Activated CD8-positive, alpha-beta T cell treated with anti-CD3 and anti-CD28 coated beads, Interleukin-2, amount 10 ng/mL, durations not matched to agents 7 days and 5 days (primary cell): Measurements from ENCODE around the gene SLC25A39. TPM values are rescaled to one million over a fixed set of nuclear protein-coding genes. Genes with fewer than 3 reads are reported as not detected.
A peak's percentile ranks its signal among the peaks of the same experiment; 100 is the strongest.

Experiments used
- ATAC-seq: fragments of 150-1000 bp; cut with Tn5 transposase; one replicate; pipeline ENCODE4 v1.10.0; 2021; ENCODE audit warnings: moderate library complexity
- CTCF ChIA-PET: fragments of 350-600 bp; sonication (Branson Sonifier 250); formaldehyde crosslinking; loops from one replicate; lab custom pipeline; 2021; ENCODE audit warnings: antibody characterized with exemption; lab: Charles Lee
- POLR2A ChIA-PET: fragments of 350-600 bp; sonication (Branson Sonifier 250); formaldehyde crosslinking; loops from one replicate; lab custom pipeline; 2021; ENCODE audit warnings: antibody characterized with exemption; lab: Charles Lee
- DNase-seq: peaks from one replicate; pipeline ENCODE4 v3.0.0-alpha.2; 2020
- H3K27ac Mint-ChIP-seq: one replicate; pipeline ENCODE4 v1.8.0; 2021; ENCODE audit warnings: mild to moderate bottlenecking, mixed read lengths
- H3K27me3 Mint-ChIP-seq: one replicate; pipeline ENCODE4 v1.8.0; 2021; ENCODE audit warnings: low read depth, mixed read lengths
- H3K36me3 Mint-ChIP-seq: one replicate; pipeline ENCODE4 v1.8.0; 2021; ENCODE audit warnings: low read depth, mixed read lengths
- H3K4me1 Mint-ChIP-seq: one replicate; pipeline ENCODE4 v1.8.0; 2021; ENCODE audit warnings: low read depth, mixed read lengths
- H3K4me3 Mint-ChIP-seq: one replicate; pipeline ENCODE4 v1.8.0; 2021; ENCODE audit warnings: mild to moderate bottlenecking, mixed read lengths
- H3K9me3 Mint-ChIP-seq: one replicate; pipeline ENCODE4 v1.8.0; 2022; ENCODE audit warnings: mixed read lengths; ENCODE audit not compliant: insufficient read depth
- total RNA-seq, 2 experiments: library from RNA; stranded (reverse); gene quantifications; one replicate each; pipeline ENCODE4 v1.2.3, GENCODE V29; 2021

Gene SLC25A39
- total RNA-seq, 2 experiments from 2014 or later, result 140 to 141 TPM

DNA sequence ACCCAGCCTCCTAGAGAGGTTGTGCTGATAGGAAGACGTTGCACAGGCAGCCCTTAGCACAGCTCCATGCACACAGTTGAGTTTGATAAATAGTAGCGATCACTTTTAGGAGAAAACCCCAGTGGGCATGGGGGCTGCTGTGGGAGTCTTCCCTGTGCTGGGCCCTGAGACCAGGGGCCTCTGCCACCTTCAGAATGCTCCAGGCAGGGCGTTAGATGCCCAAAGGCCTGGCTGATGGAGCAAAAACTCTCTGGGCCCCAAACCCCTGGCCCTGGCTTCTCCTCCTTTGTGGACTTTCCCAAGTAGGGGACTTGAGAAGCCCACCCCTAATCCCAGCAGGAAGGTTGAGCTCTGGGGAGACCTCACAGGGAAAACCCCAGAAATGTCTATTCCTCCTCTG, 42.4 kb downstream of the SLC25A39 start:
- Mint-ChIP-seq H3K27ac (no peak overlapping the region), H3K36me3 (no peaks in the 10 kb centered on the region), H3K4me3 (no peak overlapping the region), H3K4me1 (peaks cover 16% of the 10 kb centered on the region), H3K27me3 (peaks cover 5% of the 10 kb centered on the region), H3K9me3 (no peaks in the 10 kb centered on the region)
- ChIA-PET CTCF (no interaction called here), POLR2A (interaction anchor here (0.7 kb wide), 1 partner anchor 61 kb away, joined by 5 read pairs; no protein-coding TSS in a partner anchor)
- DNase-seq, result no peak
- ATAC-seq, result no peak

DNA sequence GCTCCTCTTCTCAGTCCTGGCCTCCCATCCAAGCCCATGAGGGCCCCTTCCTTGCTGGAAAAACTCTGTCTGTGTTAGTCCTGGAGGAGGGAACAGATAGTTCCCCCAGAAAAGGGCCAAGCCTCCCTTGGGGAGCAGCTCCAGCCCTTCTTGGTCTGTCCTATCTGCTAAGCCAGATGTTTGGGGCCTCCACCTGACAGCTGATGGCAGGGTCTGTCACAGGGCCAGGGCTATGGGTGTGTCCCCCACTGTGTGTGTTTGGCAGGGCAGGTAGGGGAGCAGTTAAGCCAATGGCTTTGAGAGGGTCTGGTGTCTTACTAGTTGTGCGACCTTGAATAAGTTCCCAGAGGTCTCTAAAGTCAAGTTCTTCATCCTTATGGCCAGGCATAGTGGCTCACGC, 43.1 kb downstream of the SLC25A39 start:
- POLR2A ChIA-PET, result interaction anchor here (0.7 kb wide), 1 partner anchor 60 kb away, joined by 5 read pairs; no protein-coding TSS in a partner anchor
- Mint-ChIP-seq H3K27ac (no peak overlapping the region), H3K4me3 (no peak overlapping the region), H3K27me3 (peaks cover 5% of the 10 kb centered on the region), H3K36me3 (no peaks in the 10 kb centered on the region), H3K4me1 (peaks cover 16% of the 10 kb centered on the region), H3K9me3 (no peaks in the 10 kb centered on the region)
- ATAC-seq (no peak), DNase-seq (no peak)
- CTCF ChIA-PET, result no interaction called here

DNA sequence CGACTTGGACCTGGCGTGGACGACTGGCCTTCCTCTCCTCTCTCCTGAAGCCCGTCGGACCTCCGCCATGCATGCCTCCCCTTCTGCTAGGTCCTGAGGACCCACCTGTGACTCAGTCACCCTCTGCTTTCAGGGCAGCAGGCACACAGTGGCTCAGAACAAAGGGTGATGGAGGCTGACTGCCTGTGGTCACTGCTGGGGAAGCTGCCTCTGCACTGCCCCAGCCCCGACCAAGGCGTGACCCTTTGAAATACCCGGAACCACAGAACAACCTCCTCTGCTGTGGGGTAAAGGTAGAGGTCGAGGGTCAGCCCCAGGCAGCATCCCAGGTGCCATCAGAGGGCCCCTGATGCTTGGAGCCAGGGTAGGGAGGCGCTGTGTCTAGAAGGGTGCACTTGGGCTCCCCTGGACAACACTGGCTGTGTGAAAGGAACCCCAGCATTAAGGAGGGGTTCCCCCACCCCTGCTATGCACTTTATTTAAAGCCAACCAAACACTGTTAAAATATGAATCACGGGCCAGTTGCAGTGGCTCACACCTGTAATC, 44.2 kb downstream of the SLC25A39 start:
- no peak overlapping the region for H3K4me3 Mint-ChIP-seq
- DNase-seq, result no peak
- H3K4me1 Mint-ChIP-seq, result peaks cover 16% of the 10 kb centered on the region
- POLR2A ChIA-PET, result no interaction called here
- no peak overlapping the region for H3K27ac Mint-ChIP-seq
- no peaks in the 10 kb centered on the region for H3K9me3 Mint-ChIP-seq
- no peaks in the 10 kb centered on the region for H3K36me3 Mint-ChIP-seq
- no peak for ATAC-seq
- peaks cover 7% of the 10 kb centered on the region for H3K27me3 Mint-ChIP-seq
- CTCF ChIA-PET, result no interaction called here

DNA sequence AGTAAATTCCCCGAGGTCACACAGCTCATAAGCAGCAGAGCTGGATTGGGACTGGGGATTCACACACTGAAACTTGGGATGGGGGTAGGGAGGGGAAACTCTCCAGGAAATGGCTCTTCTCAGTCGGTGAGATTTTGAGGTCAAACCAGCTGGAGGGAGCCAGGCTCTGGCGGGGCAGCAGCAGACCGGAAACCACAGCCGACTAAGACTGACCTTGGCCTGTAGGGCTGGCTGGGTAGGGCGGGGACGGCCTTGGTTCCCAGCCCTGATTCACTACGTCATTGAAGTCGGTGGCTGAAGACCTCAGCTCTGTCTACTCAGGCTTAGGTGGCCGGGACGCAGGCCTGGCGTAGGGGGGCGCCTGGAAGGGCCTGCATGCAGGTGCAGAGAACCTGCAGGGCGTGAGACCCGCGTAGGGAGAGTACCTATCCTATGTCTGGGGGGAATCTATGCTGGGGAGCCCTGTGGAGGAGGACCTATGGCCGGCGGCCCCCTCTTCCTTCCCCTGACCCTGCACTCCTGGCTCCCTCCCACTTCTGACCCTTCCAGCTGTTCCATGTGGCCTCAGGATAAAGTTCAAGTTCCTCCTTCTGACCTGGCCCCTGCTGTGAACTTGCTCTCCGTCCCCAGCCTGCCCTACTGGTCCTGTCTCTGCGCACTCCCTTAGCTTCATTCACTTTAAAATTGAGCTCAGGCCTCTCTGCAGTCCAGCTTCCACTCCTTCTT, 44.8 kb downstream of the SLC25A39 start:
- no peak overlapping the region for H3K27ac Mint-ChIP-seq
- no peak overlapping the region for H3K4me3 Mint-ChIP-seq
- H3K9me3 Mint-ChIP-seq, result no peaks in the 10 kb centered on the region
- DNase-seq, result peak; percentile 48
- CTCF ChIA-PET, result interaction anchor here (1.1 kb wide), 1 partner anchor 37 kb away, joined by 3 read pairs; no protein-coding TSS in a partner anchor
- peak; percentile 76 for ATAC-seq
- POLR2A ChIA-PET, result no interaction called here
- H3K27me3 Mint-ChIP-seq, result peaks cover 10% of the 10 kb centered on the region
- H3K4me1 Mint-ChIP-seq, result peaks cover 16% of the 10 kb centered on the region
- H3K36me3 Mint-ChIP-seq, result no peaks in the 10 kb centered on the region

DNA sequence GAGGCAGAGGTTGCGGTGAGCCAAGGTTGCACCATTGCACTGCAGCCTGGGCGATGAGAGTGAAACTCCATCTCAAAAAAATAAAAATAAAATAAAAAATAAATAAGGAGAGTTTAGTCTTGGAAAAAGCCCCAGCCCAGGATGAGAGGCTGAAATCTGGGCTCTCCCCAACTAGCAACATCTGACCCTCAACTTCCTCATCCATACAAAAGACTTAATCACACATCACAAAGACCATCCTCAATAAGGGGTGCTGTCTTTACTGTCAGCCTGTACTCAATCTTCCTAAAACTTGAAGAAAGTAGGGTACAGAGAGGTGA, 45.3 kb downstream of the SLC25A39 start:
- no peak overlapping the region for H3K4me3 Mint-ChIP-seq
- peaks cover 16% of the 10 kb centered on the region for H3K4me1 Mint-ChIP-seq
- H3K36me3 Mint-ChIP-seq, result no peaks in the 10 kb centered on the region
- no peaks in the 10 kb centered on the region for H3K9me3 Mint-ChIP-seq
- POLR2A ChIA-PET, result no interaction called here
- CTCF ChIA-PET, result interaction anchor here (1.1 kb wide), 1 partner anchor 38 kb away, joined by 3 read pairs; no protein-coding TSS in a partner anchor
- no peak overlapping the region for H3K27ac Mint-ChIP-seq
- peaks cover 10% of the 10 kb centered on the region for H3K27me3 Mint-ChIP-seq
- no peak for ATAC-seq
- DNase-seq, result no peak

DNA sequence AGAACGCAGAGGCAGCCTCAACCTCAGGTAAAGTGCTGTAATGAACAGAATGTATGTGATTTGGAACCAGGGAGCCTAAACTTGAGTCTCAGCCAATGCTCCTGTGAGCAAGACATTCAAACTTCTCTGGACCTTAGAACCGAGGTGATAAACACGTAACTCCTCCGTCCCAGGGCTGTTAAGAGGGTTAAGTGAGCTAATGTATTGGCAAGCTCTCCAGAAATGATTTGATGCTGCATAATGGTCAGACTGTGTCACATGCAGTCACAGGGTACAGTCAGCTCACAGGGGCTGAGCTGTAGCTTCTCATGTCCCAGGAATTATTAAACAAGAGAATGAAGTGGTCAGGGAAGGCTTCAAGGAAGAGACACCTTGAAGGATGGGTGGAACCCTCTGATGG, 46.6 kb downstream of the SLC25A39 start:
- Mint-ChIP-seq H3K27ac (no peak overlapping the region), H3K27me3 (peaks cover 14% of the 10 kb centered on the region), H3K4me3 (no peak overlapping the region), H3K4me1 (peaks cover 16% of the 10 kb centered on the region), H3K36me3 (no peaks in the 10 kb centered on the region), H3K9me3 (no peaks in the 10 kb centered on the region)
- CTCF ChIA-PET, result interaction anchor here (0.9 to 1.2 kb wide), 3 partner anchors 32 to 68 kb away, joined by 3 read pairs; no protein-coding TSS in a partner anchor
- POLR2A ChIA-PET, result no interaction called here
- no peak for DNase-seq
- ATAC-seq, result no peak

DNA sequence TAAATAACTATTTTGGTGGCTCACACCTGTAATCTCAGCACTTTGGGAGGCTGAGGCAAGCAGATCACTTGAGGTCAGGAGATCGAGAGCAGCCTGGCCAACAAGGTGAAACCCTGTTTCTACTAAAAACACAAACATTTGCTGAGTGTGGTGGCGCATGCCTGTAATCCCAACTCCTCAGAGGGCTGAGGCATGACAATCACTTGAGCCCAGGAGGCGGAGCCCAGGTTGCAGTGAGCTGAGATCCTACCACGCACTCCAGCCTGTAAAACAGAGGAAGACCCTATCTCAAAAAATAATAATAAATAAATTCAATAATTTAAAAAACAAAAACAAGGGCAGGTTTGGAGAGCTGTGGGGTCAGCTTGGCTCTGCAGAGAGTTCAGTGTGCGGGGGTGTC, 51.0 kb downstream of the SLC25A39 start:
- ChIA-PET POLR2A (interaction anchor here (0.8 kb wide), 2 partner anchors 22 to 161 kb away, joined by 5 to 7 read pairs; no protein-coding TSS in a partner anchor), CTCF (interaction anchor here (0.7 kb wide), 1 partner anchor 18 kb away, joined by 3 read pairs; no protein-coding TSS in a partner anchor)
- Mint-ChIP-seq H3K4me1 (peaks cover 5% of the 10 kb centered on the region), H3K27ac (no peak overlapping the region), H3K9me3 (no peaks in the 10 kb centered on the region), H3K27me3 (peaks cover 14% of the 10 kb centered on the region), H3K4me3 (no peak overlapping the region), H3K36me3 (no peaks in the 10 kb centered on the region)
- no peak for ATAC-seq
- DNase-seq, result no peak

DNA sequence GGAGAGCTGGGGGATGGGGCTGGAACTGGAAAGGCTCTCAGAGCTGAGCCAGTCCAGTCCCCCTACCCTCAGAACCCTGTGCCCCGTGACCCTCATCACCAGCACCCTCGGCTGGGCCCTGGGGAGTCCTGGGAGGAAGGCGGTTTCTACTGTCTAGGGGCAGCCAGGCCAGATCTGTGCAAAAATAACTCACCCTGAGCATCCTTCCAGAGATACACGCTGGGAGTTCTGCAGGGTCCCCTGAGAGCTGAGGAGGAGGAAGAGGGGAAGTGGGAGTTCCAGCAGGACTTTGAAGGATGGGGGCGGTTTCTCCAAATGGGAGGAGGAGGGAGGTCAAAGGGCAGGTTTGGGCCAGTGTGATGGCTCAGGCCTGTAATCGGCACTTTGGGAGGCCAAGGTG, 51.7 kb downstream of the SLC25A39 start:
- DNase-seq, result no peak
- H3K36me3 Mint-ChIP-seq, result no peaks in the 10 kb centered on the region
- H3K27ac Mint-ChIP-seq, result no peak overlapping the region
- CTCF ChIA-PET, result no interaction called here
- peaks cover 12% of the 10 kb centered on the region for H3K27me3 Mint-ChIP-seq
- POLR2A ChIA-PET, result interaction anchor here (0.8 kb wide), 2 partner anchors 23 to 162 kb away, joined by 5 to 7 read pairs; no protein-coding TSS in a partner anchor
- ATAC-seq, result no peak
- peaks cover 5% of the 10 kb centered on the region for H3K4me1 Mint-ChIP-seq
- no peak overlapping the region for H3K4me3 Mint-ChIP-seq
- H3K9me3 Mint-ChIP-seq, result no peaks in the 10 kb centered on the region

DNA sequence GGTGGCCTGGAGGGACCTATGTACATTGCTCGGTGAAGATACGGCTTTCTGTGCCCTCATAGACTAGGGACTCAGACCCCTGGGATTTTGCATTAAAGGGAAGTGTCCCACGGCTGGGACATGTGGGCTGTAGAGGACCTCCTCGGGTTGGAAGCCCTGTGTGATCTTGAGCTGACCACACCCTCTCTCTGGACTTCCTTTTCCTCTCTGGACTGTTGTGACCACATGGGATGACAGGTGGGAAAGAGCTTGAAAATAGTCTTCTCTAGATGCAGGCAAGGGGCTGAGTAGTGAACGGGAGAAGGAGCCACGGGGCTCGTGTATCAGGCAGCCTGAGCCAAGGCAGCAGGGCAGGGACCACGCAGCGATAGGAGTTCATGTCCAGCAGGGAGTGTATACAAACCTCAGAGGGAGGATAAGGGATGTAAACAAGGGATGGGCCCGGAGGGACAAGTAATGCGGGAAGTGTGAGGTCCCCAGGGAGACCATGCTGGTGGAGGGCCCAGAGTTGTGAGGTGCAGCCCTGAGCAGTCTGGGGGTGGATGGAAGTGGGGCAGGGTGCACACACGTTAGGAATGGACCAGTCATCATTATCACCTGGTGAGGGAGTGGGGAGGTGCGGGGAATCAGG, 52.2 kb downstream of the SLC25A39 start:
- no peak overlapping the region for H3K4me3 Mint-ChIP-seq
- H3K4me1 Mint-ChIP-seq, result peaks cover 5% of the 10 kb centered on the region
- DNase-seq, result no peak
- H3K9me3 Mint-ChIP-seq, result no peaks in the 10 kb centered on the region
- peaks cover 9% of the 10 kb centered on the region for H3K27me3 Mint-ChIP-seq
- no peak overlapping the region for H3K27ac Mint-ChIP-seq
- POLR2A ChIA-PET, result no interaction called here
- no peak for ATAC-seq
- CTCF ChIA-PET, result no interaction called here
- H3K36me3 Mint-ChIP-seq, result no peaks in the 10 kb centered on the region

Other genes with a start within 250 kb of the SLC25A39 start
- gene HDAC5, start 201.2 kb downstream of the SLC25A39 start, total RNA-seq, result 10 to 100 TPM; 24.0 to 24.9 TPM
- 10 to 100 TPM; 16.4 to 18.0 TPM for gene HROB, start 182.9 kb downstream of the SLC25A39 start, total RNA-seq
- under 1 TPM; 0.26 to 0.42 TPM for gene ASB16, start 154.1 kb downstream of the SLC25A39 start, total RNA-seq
- gene TMUB2, start 137.9 kb downstream of the SLC25A39 start, total RNA-seq, result 10 to 100 TPM; 26.7 to 27.9 TPM
- 100 to 1,000 TPM; 116 to 120 TPM for gene ATXN7L3, start 124.9 kb downstream of the SLC25A39 start, total RNA-seq
- 100 to 1,000 TPM; 165 to 182 TPM for gene UBTF, start 105.1 kb downstream of the SLC25A39 start, total RNA-seq
- not detected for gene SLC4A1, start 56.7 kb downstream of the SLC25A39 start, total RNA-seq
- under 1 TPM in 1 of 2 experiments, not detected in 1; 0.18 TPM for gene RUNDC3A, start 16.2 kb downstream of the SLC25A39 start, total RNA-seq
- 10 to 100 TPM; 45.6 to 46.7 TPM for gene GRN, start 20.5 kb upstream of the SLC25A39 start, total RNA-seq
- under 1 TPM; 0.37 to 0.45 TPM for gene FAM171A2, start 39.0 kb upstream of the SLC25A39 start, total RNA-seq
- gene ITGA2B, start 64.8 kb upstream of the SLC25A39 start, total RNA-seq, result under 1 TPM; 0.39 to 0.82 TPM
- gene GPATCH8, start 178.6 kb upstream of the SLC25A39 start, total RNA-seq, result 10 to 100 TPM; 45.7 to 45.8 TPM
- under 1 TPM; 0.26 to 0.29 TPM for gene FZD2, start 232.7 kb upstream of the SLC25A39 start, total RNA-seq